HUDEP-2 (cell line): Measurements from ENCODE around the gene CYBA.
"Not testable (repeated sequence)": the region's sequence is repeated elsewhere in the genome, so short reads cannot be mapped to it uniquely, and the experiment has no call there.

ENCODE experiments used
- DNase-seq, 76 experiments: peaks; one replicate each; lab custom pipeline; 2025; ENCODE audit not compliant: unreplicated experiment in 76 of 76; lab: John Stamatoyannopoulos, UW

The CYBA gene

GRCh38 chr16:88686439-88687253 lies 35.8 kb upstream of the CYBA start, which contains the start of gene SNAI3:
SNAI3 (minus strand) TSS chr16:88686507; CDS start chr16:88686406, 101 bp downstream.
- DNase-seq, result peak in 58 of 76 experiments; percentile 8 to 81 (median 56)

- DNase-seq, result peak in 2 of 76 experiments; percentile 8 to 9
Measured at GRCh38 chr16:88686062-88686438, 35.2 kb upstream of the CYBA start.

GRCh38 chr16:88685156-88686061 lies 34.6 kb upstream of the CYBA start:
- DNase-seq, result peak in 3 of 76 experiments; percentile 13 to 21 (median 15)

DNA sequence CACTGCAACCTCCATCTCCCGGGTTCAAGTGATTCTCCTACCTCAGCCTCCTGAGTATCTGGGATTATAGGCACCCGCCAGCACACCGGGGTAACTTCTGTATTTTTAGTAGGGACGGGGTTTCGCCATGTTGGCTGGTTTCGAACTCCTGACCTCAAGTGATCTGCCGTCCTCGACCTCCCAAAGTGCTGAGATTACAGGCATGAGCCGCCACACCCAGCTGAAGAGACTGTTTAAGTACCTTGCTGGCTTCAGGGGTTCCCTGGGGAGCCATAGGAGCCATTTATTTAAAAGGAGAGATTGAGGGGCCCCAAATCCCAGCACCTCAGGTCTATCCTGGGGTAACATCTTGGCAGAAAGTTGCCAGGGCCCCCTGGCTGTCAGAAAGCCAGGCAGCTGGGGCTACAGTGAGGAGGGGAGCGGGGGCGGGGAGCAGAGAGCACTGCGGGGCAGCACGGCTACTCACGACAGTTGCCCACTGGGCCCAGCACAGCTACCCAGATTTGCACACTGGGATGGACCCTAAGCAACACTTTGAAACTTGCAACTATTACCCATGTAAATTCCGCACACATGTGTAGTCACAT lies 33.8 kb upstream of the CYBA start:
- DNase-seq, result no peak

DNA sequence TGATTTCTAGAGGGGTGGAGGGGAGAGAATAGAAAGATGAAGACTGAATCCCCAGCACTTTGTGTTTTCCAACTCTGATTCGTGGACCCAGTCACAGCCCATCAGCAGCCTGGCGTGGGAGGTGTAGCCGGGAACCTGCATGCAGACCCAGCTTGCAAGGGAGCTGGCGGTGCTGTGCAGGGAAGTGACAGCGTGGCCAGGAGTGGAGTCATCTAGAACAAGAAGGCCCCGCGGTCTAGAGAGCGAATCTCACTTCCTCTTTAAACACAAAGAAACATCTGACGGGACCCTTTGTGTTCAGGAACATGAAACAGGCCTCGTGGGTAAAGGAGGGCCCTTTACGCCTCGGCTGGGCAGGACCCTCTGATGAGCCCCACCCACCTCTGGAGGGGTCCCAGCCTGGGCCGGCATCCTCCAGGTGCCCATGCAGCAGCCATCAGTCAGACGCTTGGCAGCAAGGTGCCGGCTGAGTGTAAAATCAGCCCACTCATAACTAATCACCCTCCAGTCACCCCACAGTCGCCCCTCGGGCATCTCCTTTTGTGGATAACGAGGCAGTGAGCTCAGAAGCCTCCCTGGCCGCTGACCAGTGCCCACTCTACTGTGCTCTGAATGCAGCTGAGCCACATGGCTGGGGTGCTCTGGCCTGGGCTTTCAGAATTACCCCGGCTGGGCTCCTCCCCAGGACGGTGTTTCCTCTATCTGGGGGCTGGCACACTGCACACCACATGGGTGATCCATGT lies 31.0 kb upstream of the CYBA start:
- DNase-seq, result no peak

DNA sequence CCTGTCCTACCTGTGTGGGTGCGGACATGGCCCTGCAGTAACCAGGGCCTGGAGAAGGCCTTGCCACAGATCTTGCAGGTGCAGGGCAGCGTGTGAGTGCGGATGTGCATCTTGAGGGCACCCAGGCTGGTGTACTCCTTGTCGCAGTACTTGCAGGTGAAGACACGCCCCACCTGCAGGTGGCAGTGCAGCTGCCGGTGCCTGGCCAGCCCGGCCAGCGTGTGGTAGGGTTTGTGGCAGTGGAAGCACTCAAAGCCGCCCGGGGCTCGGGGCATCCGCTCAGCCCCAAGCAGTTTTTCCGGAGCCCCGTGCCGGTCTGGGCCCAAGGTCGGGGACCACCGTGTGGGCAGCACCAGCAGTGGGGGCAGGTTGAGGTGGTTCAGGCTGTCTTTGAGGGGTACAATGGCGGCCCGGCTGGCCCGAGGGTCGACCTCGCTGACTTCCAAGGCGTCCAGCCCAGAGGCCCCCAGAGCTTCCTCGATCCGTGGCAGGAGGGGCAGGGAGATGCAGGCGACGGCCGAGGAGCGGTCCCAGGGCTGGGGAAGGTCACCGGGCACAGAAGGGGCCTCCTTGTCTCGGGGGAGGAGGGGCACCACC lies 30.3 kb upstream of the CYBA start:
- DNase-seq, result peak in 4 of 76 experiments; percentile 10 to 30 (median 22)

DNA sequence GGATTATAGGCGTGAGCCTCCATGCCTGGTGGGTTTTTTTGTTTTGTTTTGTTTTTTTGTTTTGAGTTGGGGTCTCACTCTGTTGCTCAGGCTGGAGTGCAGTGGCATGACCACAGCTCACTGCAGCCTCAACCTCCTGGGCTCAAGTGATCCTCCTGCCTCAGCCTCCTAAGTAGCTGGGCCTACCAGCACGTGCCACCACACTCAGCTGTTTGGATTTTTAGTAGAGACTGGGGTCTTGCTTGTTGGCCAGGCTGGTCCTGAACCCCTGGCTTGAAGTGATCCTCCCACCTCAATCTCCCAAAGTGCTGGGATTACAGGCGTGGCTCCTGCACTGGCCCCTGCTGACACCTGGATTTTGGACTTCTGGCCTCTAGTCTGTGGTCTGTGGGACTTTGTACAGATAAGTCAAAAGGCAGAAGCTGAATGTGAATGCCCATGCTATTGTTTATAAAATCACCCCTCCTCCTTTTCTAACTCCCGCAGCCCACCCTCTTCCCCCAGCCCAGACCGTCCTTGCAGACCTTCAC lies 29.8 kb upstream of the CYBA start:
- no peak for DNase-seq

DNA sequence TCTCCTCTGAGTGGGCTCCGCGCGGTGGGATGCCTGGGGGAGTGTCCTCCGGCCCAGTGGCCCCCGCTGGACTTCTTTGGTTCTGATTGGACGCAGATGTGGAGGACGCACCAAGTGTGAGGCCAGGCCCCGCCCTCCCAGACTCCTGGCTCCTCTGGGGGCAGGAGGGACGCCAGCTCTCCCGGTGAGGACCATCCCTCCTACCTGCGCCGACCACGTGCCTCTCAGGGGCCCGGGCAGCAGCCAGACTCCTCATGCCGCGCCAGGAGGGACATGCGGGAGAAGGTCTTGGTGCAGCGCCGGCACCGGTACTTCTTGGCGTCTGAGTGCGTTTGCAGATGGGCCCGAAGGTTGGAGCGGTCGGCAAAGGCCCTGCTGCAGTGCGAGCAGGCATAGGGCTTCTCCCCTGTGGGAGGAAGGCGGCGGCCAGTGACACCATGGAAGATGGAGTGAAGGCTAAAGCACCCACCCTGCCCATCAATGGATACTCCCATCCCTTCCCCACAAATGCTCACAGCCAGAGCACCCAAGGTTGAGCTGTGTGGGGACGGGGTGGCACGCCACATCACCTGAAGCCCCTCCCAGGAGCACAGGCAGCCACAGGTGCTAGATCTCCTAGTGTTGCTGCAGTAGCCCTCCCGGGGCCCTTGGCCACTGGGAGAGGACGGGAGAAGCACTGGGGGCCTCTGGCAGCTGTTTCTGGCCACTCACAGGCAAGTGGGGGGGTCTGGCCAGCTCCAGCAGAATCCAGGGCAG lies 27.5 kb upstream of the CYBA start:
- DNase-seq, result no peak

GRCh38 chr16:88677721-88678120 lies 26.9 kb upstream of the CYBA start:
- no peak for DNase-seq

GRCh38 chr16:88676502-88677242 lies 25.8 kb upstream of the CYBA start:
- DNase-seq, result no peak

GRCh38 chr16:88673716-88674379 lies 23.0 kb upstream of the CYBA start:
- DNase-seq, result no peak

GRCh38 chr16:88672776-88673175 lies 21.9 kb upstream of the CYBA start:
- peak in 1 of 76 experiments; percentile 13 for DNase-seq

DNA sequence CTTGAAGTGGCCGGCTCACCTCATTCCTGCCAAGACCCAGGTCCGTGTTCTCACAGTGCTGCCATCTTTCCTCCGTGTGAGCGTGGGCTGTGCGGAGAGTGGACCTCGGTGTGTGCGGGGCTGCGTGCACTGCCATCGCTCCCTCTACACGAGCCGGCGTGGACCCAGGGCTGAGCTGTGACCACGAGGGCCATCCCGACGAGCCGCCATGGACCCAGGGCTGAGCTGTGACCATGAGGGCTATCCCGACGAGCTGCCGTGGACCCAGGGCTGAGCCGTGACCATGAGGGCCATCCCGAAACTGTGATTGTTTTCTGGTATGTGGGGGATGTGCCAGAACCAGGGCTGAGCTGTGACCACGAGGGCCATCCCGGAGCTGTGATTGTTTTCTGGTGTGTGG lies 21.0 kb upstream of the CYBA start:
- DNase-seq, result no peak

DNA sequence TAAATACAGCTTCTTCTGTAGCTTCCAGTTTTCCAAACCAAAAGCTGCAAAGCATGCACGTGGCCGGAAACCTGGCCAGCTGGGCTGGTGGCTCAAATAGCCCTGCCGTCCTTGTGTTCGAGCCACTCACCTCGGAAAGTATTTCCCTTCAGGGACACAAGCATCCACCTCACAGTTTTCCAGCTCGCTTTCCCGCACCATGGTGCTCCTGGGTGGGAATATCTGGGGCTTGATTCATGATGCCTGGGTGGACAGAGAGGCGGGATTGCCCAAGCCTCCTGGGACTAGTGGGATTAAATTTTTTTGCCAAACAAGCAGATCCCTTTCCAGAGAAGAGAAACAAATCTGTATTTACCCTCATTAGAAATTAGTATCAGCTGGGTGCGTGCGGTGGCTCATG lies 19.1 kb upstream of the CYBA start:
- no peak for DNase-seq

DNA sequence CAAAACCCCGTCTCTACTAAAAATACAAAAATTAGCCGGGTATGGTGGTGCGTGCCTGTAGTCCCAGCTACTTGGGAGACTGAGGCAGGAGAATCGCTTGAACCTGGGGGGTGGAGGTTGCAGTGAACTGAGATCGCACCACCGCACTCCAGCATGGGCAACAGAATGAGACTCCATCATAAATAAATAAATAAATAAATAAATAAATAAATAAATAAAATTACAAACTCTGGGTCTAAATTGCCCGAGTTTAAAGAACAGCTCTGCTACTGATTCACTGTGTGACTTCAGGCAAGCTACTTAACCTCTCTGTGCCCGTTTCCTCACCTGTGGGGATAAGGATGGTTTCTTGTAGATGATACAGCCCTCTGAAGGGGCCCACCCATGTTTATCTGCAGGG lies 18.6 kb upstream of the CYBA start:
- DNase-seq, result not testable (repeated sequence)

DNA sequence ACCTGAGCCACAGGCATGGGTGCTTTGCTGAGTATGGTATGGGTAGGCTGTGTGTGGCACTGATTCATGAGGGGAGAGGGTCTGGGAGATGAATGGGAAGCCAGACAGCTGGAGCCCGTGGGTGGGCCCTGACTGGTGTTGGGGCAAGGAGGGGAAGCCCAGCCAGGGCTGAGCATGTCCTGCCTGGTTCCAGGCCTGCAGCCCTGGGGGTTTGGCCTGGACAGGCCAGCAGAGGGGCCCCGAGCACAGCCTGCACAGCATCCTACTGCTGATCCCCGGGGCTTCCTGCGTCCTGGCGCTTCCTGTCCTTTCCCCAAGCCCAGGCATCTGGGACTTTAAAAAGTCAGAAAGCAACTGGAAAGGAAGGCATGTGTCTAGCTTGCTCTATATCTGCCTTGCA lies 16.6 kb upstream of the CYBA start:
- no peak for DNase-seq

- DNase-seq, result no peak
Measured at GRCh38 chr16:88665570-88665969, 14.7 kb upstream of the CYBA start.

DNA sequence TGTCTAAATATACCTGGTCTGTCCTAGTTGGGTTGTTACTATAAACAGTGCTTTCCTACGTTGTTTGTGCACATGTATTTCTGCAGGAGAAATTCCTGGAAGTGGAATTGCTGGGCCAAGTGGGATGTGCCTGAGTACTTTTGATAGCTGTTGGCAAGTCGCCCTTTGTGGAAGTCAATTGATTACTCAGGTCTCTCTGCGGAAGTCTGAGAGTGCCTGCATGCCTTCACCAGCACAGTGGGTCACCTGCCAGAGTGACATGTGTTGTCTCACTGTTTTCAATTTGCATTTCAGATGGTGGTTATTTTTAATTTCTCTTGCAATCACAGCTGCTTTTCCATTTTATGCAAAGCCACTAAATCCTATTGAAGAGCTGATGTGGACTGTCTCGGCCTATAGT lies 14.3 kb upstream of the CYBA start:
- no peak for DNase-seq
